Adrenal gland (tissue), 5 donors: Measurements from ENCODE around the gene ZIC2.

Experiments used
- POLR2A ChIP-seq, 2 donors: fragments of 450-650 bp; IDR thresholded peaks; one replicate each; pipeline ENCODE4 v1.6.1; 2017; ENCODE audit warnings: antibody characterized with exemption in 2 of 2, mild to moderate bottlenecking in 2 of 2, moderate library complexity in 1 of 2
- TF ChIP-seq, protein P1 (sequence below), 6 experiments: fragments of 450-650 bp in 4 of 6; fragments of 200-600 bp in 2 of 6; sonication (generic) in 1 of 6; IDR thresholded peaks; 1 replicate in 5 of 6; 2 replicates in 1 of 6; pipeline versions ENCODE4 v1.5.1 to v1.8.0; 2016 to 2021; ENCODE audit warnings: antibody characterized with exemption in 6 of 6, mild to moderate bottlenecking in 2 of 6, moderate library complexity in 1 of 6
- donor health status: DM: no; HTN: no; CAD: no.

DNA sequence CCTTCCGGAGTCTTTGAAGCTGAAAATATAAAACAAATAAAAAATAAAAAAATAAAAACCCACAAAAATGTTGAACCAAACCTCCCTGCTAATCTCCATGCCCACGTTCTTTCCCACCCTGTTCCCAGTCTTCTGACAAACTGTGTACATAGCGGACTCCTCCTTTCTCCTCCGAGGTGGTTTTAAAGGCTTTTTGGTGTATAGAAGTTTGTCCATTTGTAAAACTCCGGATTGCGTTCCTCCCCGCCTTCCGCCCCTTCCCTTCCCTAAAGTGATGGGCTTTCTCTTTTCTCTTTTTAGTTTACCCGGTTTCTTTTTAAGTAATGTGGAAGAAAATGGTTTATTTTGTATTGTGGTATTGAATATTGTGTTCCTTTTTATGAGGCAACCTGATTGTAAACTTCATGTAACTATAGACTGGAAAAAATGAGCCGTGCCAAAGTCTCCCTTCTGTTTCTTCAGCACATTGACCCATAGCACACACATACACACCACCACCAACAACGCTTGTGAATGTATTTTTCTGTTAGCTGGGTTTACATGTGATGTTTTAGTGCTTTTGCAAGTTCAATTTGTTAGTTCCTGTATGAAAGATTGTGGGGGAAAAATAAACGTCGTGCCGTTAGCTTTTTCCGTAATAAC, 4.4 kb downstream of the ZIC2 start:
- TF ChIP-seq, protein P1, sequence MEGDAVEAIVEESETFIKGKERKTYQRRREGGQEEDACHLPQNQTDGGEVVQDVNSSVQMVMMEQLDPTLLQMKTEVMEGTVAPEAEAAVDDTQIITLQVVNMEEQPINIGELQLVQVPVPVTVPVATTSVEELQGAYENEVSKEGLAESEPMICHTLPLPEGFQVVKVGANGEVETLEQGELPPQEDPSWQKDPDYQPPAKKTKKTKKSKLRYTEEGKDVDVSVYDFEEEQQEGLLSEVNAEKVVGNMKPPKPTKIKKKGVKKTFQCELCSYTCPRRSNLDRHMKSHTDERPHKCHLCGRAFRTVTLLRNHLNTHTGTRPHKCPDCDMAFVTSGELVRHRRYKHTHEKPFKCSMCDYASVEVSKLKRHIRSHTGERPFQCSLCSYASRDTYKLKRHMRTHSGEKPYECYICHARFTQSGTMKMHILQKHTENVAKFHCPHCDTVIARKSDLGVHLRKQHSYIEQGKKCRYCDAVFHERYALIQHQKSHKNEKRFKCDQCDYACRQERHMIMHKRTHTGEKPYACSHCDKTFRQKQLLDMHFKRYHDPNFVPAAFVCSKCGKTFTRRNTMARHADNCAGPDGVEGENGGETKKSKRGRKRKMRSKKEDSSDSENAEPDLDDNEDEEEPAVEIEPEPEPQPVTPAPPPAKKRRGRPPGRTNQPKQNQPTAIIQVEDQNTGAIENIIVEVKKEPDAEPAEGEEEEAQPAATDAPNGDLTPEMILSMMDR (IDR thresholded peaks at IDR 0.05), result no peak
- no peak for TF ChIP-seq POLR2A (IDR thresholded peaks at IDR 0.05)
